GM19455 (cell line): Measurements from ENCODE around the gene OXCT1.
"Not testable (repeated sequence)": the region's sequence is repeated elsewhere in the genome, so short reads cannot be mapped to it uniquely, and the experiment has no call there.

Experiments used
- ATAC-seq: cut with Tn5 transposase; IDR thresholded peaks from one replicate; pipeline ENCODE4 v1.9.1; 2021; ENCODE audit not compliant: unreplicated experiment

OXCT1 gene

DNA sequence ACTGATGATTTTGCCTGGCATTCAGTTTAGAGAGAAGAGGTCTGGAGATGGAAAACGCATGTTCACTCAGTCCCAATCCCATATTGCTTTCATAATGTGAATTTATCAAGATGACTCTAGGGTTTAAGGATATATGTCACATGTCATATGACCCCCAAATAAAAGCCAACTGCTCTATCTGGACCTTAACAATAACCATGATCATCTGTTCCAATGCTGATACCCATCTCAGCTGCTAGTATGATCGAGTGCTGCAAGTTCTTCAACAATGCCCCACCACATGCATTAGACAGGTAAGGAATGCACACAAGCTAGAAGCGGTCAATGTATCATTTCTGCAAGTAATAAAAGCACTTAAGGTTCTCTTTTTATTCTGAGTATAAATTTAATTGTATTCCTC, 91.8 kb downstream of the OXCT1 start:
- ATAC-seq, result no peak

- no peak for ATAC-seq
Observed at GRCh38 chr5:41776435-41776834, 93.8 kb downstream of the OXCT1 start.

- no peak for ATAC-seq
Observed at GRCh38 chr5:41773799-41774198, 96.4 kb downstream of the OXCT1 start.

GRCh38 chr5:41772785-41773442, 97.3 kb downstream of the OXCT1 start:
- no peak for ATAC-seq

DNA sequence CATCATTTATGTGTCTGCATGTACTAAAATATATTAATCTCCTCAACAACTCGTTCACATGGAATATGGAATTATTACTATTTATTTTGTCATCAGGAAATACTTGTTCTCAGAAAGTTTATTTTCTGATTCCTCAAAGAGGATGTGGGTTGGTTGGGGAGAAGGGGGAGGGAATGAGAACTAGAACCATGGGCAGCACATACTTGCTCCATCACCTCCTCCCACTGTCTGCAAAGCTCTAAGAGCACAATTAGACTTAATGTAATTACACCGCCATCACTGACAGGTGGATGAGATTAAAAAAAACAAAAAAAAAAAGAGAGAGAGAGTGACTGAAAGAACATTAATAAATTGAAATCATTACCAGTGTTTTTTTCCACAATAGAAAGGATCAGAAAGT, 98.2 kb downstream of the OXCT1 start:
- no peak for ATAC-seq

DNA sequence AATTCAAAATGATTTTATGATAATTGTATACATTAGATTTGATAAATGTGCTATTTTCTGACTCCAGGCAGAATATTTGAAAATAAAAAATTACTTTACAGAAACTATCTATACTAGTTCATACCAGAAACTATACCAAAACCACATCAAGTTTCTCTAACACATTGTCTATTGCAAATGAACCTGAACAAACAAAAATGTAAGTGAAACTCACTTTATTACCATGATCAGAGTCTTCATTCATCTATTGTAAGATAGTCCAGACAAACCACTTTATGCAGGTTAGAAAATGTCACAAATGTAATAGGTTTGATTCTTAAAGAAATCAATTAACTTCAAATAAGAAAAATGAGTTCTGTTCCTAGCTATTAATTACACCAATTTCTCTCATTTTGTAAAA, 99.4 kb downstream of the OXCT1 start:
- peak; percentile 97 for ATAC-seq

- ATAC-seq, result no peak
Observed at GRCh38 chr5:41768692-41769091, 101.5 kb downstream of the OXCT1 start.

- no peak for ATAC-seq
Observed at GRCh38 chr5:41764650-41765049, 105.6 kb downstream of the OXCT1 start.

GRCh38 chr5:41763574-41763973, 106.7 kb downstream of the OXCT1 start:
- no peak for ATAC-seq

DNA sequence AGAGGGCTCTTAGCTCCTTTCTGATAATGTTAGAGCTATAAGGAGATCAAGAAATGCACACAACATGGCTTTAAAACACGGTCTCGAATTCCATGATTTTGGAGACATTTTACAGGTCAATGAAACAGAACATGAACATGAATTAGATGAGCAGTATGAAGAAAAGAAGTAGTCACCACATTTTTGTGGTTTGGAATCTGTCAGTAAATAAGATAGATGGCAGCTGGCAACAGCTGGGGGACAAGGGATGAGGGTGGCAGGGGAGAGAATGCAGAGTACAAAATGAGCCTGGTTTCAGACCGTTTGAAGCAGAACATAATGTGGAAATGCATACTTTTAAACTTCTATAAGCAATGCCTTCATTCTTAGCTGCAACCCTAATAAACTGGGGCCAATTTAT, 107.1 kb downstream of the OXCT1 start:
- ATAC-seq, result no peak

DNA sequence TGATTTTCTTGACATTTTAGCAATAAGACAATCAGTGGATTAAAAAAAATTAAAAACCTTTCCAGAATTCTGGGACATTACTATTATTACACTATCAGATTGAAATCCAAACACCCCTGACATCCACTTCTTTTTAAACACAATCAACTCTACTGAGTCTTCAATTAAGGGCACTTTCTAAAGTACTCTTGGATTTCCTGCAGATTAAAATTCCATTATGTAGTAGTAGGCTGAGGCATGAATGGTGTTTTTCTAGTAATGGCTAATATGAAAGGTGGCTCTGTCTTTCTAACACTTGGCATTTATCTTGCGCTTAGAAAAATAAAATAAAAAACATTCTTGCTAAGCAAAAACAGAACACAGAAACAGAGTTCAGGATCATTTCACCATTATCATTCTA, 107.8 kb downstream of the OXCT1 start:
- ATAC-seq, result no peak

- ATAC-seq, result no peak
Observed at GRCh38 chr5:41761663-41762062, 108.6 kb downstream of the OXCT1 start.

DNA sequence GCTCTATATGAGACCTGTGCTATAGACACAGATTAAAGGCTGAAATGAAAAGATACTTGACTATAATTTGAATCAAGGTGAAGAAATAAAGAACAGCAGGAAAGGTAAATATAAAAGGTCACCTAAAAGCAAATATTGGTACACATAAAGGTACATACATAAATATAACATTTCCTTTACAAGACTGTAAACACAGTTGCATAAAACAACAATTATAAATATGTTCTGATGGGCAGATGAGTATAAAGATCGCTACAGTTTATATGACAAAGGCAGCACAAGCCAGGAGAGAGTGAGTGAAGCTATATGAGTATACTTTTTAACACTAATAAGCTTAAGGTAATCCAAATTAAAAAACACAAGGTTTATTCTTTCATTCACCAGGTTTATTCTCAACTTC, 114.5 kb downstream of the OXCT1 start:
- ATAC-seq, result no peak

- no peak for ATAC-seq
Observed at GRCh38 chr5:41754857-41755256, 115.4 kb downstream of the OXCT1 start.

DNA sequence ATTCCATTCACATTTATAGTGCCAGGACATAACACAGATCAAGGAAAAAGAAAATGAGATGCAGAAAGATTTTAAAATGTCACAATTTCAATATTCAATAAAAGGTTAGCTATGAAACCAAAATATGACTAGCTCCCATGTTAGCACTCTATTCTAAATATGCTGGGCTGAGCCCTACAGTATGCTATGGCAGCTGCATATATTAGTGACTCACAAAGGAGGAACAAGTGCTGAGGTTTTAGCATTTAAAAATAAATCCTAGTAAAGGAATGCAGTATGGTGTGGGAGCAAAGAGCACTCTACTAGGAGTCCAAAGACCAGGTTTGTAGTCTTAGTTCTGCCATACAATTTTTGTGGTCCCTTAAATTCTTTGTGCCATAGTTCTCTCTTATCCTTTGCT, 118.4 kb downstream of the OXCT1 start:
- ATAC-seq, result no peak

- peak; percentile 100 for ATAC-seq
Observed at GRCh38 chr5:41748631-41749030, 121.6 kb downstream of the OXCT1 start.

DNA sequence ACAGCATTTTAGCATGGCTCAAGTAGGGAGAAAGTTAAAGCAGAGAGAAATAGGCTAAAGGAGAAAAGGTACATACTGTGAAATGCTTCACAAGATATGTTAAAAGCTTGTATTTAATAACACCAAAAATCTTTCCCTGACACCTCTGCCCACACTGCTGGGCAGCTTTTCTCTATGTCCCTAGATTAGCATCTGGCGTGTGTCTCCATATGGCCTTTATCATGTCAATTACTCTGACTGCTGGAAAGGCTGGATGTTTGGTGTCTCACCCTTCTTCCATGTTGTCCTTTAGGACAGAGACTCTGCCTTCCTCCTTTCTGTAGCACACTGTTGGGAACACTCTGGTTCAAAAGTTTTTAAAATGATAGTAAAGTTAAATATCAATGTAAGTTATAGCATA, 122.5 kb downstream of the OXCT1 start:
- ATAC-seq, result no peak

DNA sequence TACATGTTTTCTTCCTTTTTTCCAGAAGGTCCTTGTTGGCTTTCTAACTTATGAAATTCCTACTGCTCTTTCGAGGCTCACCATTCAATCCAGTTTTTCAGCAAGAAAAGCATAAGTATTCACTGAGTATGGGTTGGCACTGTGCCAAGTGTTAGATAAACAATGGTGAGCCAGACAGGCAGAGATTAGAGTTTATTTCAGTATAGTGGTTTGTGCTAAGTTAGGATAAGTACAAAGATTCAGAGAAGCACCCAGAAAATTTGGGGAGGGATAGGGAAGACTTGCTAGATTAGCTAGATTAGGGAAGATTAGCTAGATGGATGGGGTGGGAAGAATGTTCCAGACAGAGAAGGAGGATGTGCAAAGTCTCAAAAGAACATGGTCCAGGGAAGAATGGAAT, 122.9 kb downstream of the OXCT1 start:
- ATAC-seq, result no peak

DNA sequence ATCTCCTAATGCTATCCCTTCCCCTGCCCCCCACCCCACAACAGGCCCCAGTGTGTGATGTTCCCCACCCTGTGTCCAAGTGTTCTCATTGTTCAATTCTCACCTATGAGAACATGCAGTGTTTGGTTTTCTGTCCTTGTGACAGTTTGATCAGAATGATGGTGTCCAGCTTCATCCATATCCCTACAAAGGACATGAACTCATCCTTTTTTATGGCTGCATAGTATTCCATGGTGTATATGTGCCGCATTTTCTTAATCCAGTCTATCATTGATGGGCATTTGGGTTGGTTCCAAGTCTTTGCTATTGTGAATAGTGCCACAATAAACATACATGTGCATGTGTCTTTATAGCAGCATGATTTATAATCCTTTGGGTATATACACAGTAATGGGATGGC, 127.6 kb downstream of the OXCT1 start:
- ATAC-seq, result not testable (repeated sequence)

DNA sequence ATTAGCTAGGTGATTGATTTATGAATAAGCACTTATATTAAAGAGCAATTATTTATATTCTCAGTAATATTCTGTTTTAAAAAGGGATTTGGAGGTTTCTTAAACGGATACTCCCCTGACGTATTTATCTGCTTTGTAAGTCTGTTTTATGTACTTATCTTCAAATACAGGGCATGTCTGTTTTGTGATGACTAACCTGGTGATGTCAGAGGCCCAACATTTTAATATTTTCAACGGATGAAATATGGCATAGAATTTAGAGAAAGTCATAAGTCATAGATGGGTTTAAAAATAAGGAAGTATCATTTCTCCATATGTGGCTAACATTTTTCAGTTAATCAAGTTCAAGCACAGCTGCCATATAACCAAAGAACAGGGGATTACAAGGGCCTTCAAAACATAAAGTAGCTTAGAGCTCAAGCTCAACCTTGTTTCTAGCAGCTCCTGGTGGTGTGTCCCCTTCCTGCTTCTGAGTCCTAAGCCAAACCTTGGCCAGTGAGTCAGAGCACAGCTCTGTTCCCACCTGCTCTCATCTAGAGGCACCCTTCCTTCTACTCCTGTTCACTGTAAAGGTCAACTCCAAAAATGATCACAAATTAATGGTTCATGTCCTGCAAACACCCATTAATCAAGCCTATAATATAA, 131.4 kb downstream of the OXCT1 start:
- ATAC-seq, result no peak

- ATAC-seq, result no peak
Observed at GRCh38 chr5:41736641-41737040, 133.6 kb downstream of the OXCT1 start.

DNA sequence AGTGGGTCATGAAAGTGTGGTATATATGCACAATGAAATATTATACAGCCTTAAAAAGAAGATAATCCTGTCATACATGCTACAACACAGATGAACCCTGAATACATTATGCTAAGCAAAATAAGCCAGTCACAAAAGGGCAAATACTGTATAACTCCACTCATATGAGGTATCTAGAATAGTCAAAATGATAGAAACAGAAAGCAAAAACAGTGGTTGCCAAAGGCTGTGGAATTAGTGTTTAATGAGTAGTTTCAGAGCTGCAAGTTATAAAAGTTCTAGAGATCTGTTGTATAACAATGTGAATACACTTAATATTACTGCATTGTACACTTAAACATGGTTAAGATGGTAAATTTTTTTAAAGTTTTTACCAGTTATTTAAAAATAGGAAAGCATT, 135.0 kb downstream of the OXCT1 start:
- ATAC-seq, result no peak

DNA sequence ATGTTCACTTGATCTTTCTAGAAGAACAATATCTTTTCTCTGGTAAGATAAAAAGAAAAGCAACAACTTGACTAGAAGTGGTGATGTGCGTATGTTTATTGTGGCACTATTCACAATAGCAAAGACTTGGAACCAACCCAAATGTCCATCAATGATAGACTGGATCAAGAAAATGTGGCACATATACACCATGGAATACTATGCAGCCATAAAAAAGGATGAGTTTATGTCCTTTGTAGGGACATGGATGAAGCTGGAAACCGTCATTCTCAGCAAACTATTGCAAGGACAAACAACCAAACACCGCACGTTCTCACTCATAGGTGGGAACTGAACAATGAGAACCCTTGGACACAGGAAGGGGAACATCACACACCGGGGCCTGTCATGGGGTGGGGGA, 140.8 kb downstream of the OXCT1 start:
- ATAC-seq, result not testable (repeated sequence)
